ENCODE data around the gene HNRNPL.

GRCh38 chr19:38837656-38838121 is 12.1 kb downstream of the HNRNPL start:
- TF ChIP-seq CTCF (IDR thresholded peaks at IDR 0.05; ENCODE audit: low read length) (no peak), EZH2phosphoT487 (IDR thresholded peaks at IDR 0.05; ENCODE audit: low read length) (no peak), EZH2 (optimal IDR thresholded peaks at IDR 0.05; ENCODE audit: low read depth, low read length) (no peak)
